Measurements from ENCODE around the gene EPHB2.

EPHB2 gene

GRCh38 chr1:22955146-22955545 lies 244.5 kb downstream of the EPHB2 start:
- Histone ChIP-seq H3K27me3 (no peaks in the 10 kb centered on the region), H3K4me3 (no peak overlapping the region)

DNA sequence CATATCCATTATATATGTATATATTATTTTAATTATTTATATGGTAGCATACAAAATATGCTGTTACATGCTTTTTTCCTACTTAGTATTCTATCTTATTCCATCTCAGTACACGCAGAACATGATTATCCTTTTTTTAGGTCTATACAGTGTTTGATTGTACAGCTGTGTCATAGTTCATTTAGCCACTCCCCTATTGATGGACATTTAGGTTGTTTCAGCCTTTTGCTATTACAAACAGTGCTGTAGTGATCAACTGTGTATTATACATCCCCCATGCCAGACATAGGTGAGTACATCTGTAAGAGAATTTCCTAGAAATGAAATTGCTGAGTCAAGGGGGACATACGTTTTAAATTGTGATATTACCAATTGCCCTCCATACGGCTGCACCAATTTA lies 246.4 kb downstream of the EPHB2 start:
- H3K4me1 ChIP-seq: peaks cover 0 to 4% (median 0%) of the 10 kb centered on the region in 10 experiments; a peak in 1 of 20 replicates
- no peak overlapping the region for H3K4me3 ChIP-seq
- peaks cover 0 to 7% (median 0%) of the 10 kb centered on the region in 11 experiments; a peak in 1 of 22 replicates for H3K9me3 ChIP-seq (replicated peaks in 1 of 11)
- no peak for TF ChIP-seq Cebpa-rat (IDR thresholded peaks at IDR 0.05)
- H3K27me3 ChIP-seq: no peaks in the 10 kb centered on the region
- H3K27ac ChIP-seq: no peak overlapping the region
- no peaks in the 10 kb centered on the region for H3K36me3 ChIP-seq
- H3K9ac ChIP-seq: no peak overlapping the region
- no peak overlapping the region for H3K4me2 ChIP-seq
- H4K20me1 ChIP-seq: 0 out of 22 replicates have a peak, but pooled peaks cover 0 to 3% (median 0%) of the 10 kb centered on the region in 11 experiments

More at GRCh38 chr1:22955146-22955545, 244.5 kb downstream of the EPHB2 start:
- H3K4me2 ChIP-seq: no peak overlapping the region
- peaks cover 0 to 4% (median 0%) of the 10 kb centered on the region in 10 experiments; a peak in 1 of 20 replicates for H3K4me1 ChIP-seq
- no peak for TF ChIP-seq Cebpa-rat (IDR thresholded peaks at IDR 0.05)
- H3K27ac ChIP-seq: no peak overlapping the region
- H3K9me3 ChIP-seq (replicated peaks in 1 of 11): peaks cover 0 to 7% (median 0%) of the 10 kb centered on the region in 11 experiments; a peak in 1 of 22 replicates
- H4K20me1 ChIP-seq: 0 out of 22 replicates have a peak, but pooled peaks cover 0 to 3% (median 0%) of the 10 kb centered on the region in 11 experiments
- no peaks in the 10 kb centered on the region for H3K36me3 ChIP-seq
- no peak overlapping the region for H3K9ac ChIP-seq

DNA sequence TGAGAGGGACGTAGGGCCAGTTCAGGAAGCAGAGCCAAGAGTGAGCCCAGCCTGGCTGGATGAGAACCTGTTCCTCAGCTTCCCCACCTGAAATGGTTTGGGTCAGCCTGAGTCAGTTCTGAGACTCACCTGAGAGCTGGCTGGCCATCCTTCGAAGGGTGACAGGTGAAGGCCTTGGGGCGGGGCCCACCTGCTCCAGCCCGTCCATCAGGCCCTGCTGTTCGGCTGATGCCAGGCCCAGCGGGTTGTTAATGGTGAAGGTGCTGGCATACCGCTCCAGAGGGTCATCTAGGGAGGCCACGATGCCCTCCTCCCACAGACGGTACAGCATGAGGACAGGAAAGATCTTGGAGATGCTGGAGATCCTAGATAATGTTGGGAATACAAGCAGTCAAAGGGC lies 247.9 kb downstream of the EPHB2 start:
- H3K27ac ChIP-seq: no peak overlapping the region
- H4K20me1 ChIP-seq: 0 out of 22 replicates have a peak, but pooled peaks cover 0 to 3% (median 0%) of the 10 kb centered on the region in 11 experiments
- no peak overlapping the region for H3K4me2 ChIP-seq
- no peak overlapping the region for H3K4me3 ChIP-seq
- no peaks in the 10 kb centered on the region for H3K36me3 ChIP-seq
- H3K4me1 ChIP-seq: peaks cover 0 to 5% (median 0%) of the 10 kb centered on the region in 10 experiments; a peak in 3 of 20 replicates
- H3K27me3 ChIP-seq: no peaks in the 10 kb centered on the region
- no peak overlapping the region for H3K9ac ChIP-seq
- H3K9me3 ChIP-seq (replicated peaks in 1 of 11): no peaks in the 10 kb centered on the region; a peak in 1 of 22 replicates
- no peak for TF ChIP-seq Cebpa-rat (IDR thresholded peaks at IDR 0.05)

DNA sequence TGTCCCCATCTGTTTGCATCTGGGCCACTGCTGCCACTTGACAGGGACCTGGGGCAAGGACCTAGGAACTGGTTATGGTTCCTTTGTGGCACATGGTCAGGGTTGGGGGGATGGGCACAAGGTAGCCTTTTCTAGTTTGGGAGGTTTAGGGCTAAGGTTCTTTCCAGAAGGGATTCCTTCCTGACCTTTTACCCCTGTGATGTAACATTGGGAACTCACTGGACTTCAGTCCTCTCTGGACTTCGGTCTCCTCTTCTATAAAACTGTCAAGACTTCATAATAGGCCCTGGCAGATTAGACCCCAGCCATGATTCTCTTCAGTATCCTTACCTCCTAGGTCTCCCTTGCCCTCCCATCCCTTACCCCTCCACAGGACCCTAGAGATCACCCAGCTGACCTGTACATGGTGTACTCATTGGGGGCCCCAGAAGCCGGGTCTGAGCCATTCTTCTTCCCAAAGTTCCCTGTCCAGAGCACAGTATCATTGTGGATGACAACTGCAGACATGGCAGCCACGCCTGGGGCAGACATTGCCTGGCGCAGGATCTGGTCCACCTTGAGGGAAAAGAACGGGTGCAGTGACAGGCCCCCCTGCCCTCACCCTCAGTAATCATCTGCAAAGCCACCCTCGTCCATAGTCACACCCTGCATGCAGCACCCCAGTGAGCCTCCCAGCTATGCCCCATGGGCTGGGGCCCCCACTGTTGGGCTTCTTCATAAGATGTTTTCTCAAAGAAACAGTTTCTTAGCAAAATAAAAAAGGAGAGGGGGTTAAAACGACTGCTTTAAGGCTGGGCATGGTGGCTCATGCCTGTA lies 249.1 kb downstream of the EPHB2 start:
- 0 out of 22 replicates have a peak, but pooled peaks cover 0 to 3% (median 0%) of the 10 kb centered on the region in 11 experiments for H4K20me1 ChIP-seq
- H3K9me3 ChIP-seq (replicated peaks in 1 of 11): no peaks in the 10 kb centered on the region
- H3K4me1 ChIP-seq: peaks cover 0 to 5% (median 0%) of the 10 kb centered on the region in 10 experiments; a peak in 3 of 20 replicates
- H3K4me3 ChIP-seq: no peak overlapping the region
- no peak for TF ChIP-seq Cebpa-rat (IDR thresholded peaks at IDR 0.05)
- H3K36me3 ChIP-seq: no peaks in the 10 kb centered on the region
- no peak overlapping the region for H3K27ac ChIP-seq
- no peak overlapping the region for H3K9ac ChIP-seq
- H3K4me2 ChIP-seq: no peak overlapping the region
- H3K27me3 ChIP-seq: no peaks in the 10 kb centered on the region

- Histone ChIP-seq H3K9me3 (replicated peaks in 1 of 11) (peaks cover 0 to 13% (median 11%) of the 10 kb centered on the region in 11 experiments; a peak in 17 of 22 replicates), H3K36me3 (no peaks in the 10 kb centered on the region), H3K27me3 (no peaks in the 10 kb centered on the region), H3K27ac (no peak overlapping the region), H3K4me2 (no peak overlapping the region), H3K4me1 (peaks cover 0 to 5% (median 0%) of the 10 kb centered on the region in 10 experiments; a peak in 2 of 20 replicates), H3K4me3 (no peak overlapping the region), H3K9ac (no peak overlapping the region), H4K20me1 (no peaks in the 10 kb centered on the region)
- no peak for TF ChIP-seq Cebpa-rat (IDR thresholded peaks at IDR 0.05)
Measured at GRCh38 chr1:22962558-22962957, 251.9 kb downstream of the EPHB2 start.

- no peaks in the 10 kb centered on the region for H4K20me1 ChIP-seq
- no peak overlapping the region for H3K27ac ChIP-seq
- H3K4me3 ChIP-seq: no peak overlapping the region
- no peak for TF ChIP-seq Cebpa-rat (IDR thresholded peaks at IDR 0.05)
- no peaks in the 10 kb centered on the region for H3K36me3 ChIP-seq
- H3K27me3 ChIP-seq: no peaks in the 10 kb centered on the region
- no peak overlapping the region for H3K4me2 ChIP-seq
- peaks cover 0 to 5% (median 0%) of the 10 kb centered on the region in 10 experiments; a peak in 2 of 20 replicates for H3K4me1 ChIP-seq
- no peak overlapping the region for H3K9ac ChIP-seq
- peaks cover 0 to 13% (median 11%) of the 10 kb centered on the region in 11 experiments; a peak in 17 of 22 replicates for H3K9me3 ChIP-seq (replicated peaks in 1 of 11)
Measured at GRCh38 chr1:22963044-22963677, 252.5 kb downstream of the EPHB2 start.

DNA sequence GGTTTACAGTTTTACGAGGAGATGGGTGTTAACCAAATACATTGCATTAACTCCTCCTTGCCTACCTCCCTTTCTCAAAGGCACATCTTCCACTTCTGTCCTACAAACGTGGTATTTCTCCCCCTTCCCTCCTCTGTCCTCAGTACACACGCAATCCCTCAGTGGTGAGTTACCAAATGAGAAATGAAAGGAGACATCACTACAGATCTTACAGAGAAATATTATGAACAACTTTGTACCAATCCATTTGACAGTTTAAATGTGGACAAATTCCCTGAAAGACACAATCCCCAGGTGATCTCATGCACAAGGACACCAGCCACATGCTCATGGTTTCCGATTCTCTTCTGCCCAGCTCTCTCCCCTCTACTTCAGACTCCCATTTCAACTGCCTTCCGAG lies 255.7 kb downstream of the EPHB2 start:
- TF ChIP-seq Cebpa-rat (IDR thresholded peaks at IDR 0.05): no peak
- Histone ChIP-seq H3K9ac (no peak overlapping the region), H3K27ac (no peak overlapping the region), H3K9me3 (replicated peaks in 1 of 11) (peaks cover 0 to 13% (median 11%) of the 10 kb centered on the region in 11 experiments; a peak in 17 of 22 replicates), H3K27me3 (peaks cover 0 to 7% (median 0%) of the 10 kb centered on the region in 11 experiments; a peak in 1 of 22 replicates), H3K36me3 (no peaks in the 10 kb centered on the region), H3K4me1 (peaks cover 0 to 5% (median 0%) of the 10 kb centered on the region in 10 experiments; a peak in 2 of 20 replicates), H4K20me1 (no peaks in the 10 kb centered on the region), H3K4me2 (no peak overlapping the region), H3K4me3 (no peak overlapping the region)

GRCh38 chr1:22967833-22968232 lies 257.2 kb downstream of the EPHB2 start:
- no peak overlapping the region for H3K9ac ChIP-seq
- TF ChIP-seq Cebpa-rat (IDR thresholded peaks at IDR 0.05): no peak
- peaks cover 0 to 13% (median 11%) of the 10 kb centered on the region in 11 experiments; a peak in 17 of 22 replicates for H3K9me3 ChIP-seq (replicated peaks in 1 of 11)
- no peak overlapping the region for H3K4me2 ChIP-seq
- H3K27me3 ChIP-seq: peaks cover 0 to 7% (median 0%) of the 10 kb centered on the region in 11 experiments; a peak in 1 of 22 replicates
- H4K20me1 ChIP-seq: no peaks in the 10 kb centered on the region
- H3K4me3 ChIP-seq: no peak overlapping the region
- no peak overlapping the region for H3K27ac ChIP-seq
- no peaks in the 10 kb centered on the region for H3K36me3 ChIP-seq
- no peaks in the 10 kb centered on the region; a peak in 1 of 20 replicates for H3K4me1 ChIP-seq

GRCh38 chr1:22969304-22969709 lies 258.7 kb downstream of the EPHB2 start:
- no peak overlapping the region for H3K27ac ChIP-seq
- no peak overlapping the region for H3K4me3 ChIP-seq
- no peak for TF ChIP-seq Cebpa-rat (IDR thresholded peaks at IDR 0.05)
- peaks cover 0 to 7% (median 0%) of the 10 kb centered on the region in 11 experiments; a peak in 1 of 22 replicates for H3K27me3 ChIP-seq
- H4K20me1 ChIP-seq: no peaks in the 10 kb centered on the region
- peaks cover 0 to 13% (median 11%) of the 10 kb centered on the region in 11 experiments; a peak in 17 of 22 replicates for H3K9me3 ChIP-seq (replicated peaks in 1 of 11)
- H3K4me1 ChIP-seq: no peaks in the 10 kb centered on the region
- no peak overlapping the region for H3K4me2 ChIP-seq
- no peak overlapping the region for H3K9ac ChIP-seq
- no peaks in the 10 kb centered on the region for H3K36me3 ChIP-seq
